HepG2 (cell line): ENCODE data around the gene ACOXL. TPM values are rescaled to one million over a fixed set of nuclear protein-coding genes. Genes with fewer than 3 reads are reported as not detected.

Experiments used
- DPF2 ChIP-seq: sonication (generic); formaldehyde crosslinking; IDR thresholded peaks from 2 replicates; pipeline ENCODE4 v1.4.0; 2020; ENCODE audit warnings: mild to moderate bottlenecking, low read depth, missing genetic modification reagents, borderline replicate concordance
- ELF3 ChIP-seq: IDR thresholded peaks from 2 replicates; pipeline ENCODE4 v1.6.1; 2016; ENCODE audit warnings: missing genetic modification reagents, missing compliant biosample characterization
- GATAD2A ChIP-seq: IDR thresholded peaks from 2 replicates; pipeline ENCODE4 v1.6.1; 2016
- GLI4 ChIP-seq: sonication (generic); formaldehyde crosslinking; IDR thresholded peaks from 2 replicates; pipeline ENCODE4 v1.5.1; 2020; ENCODE audit warnings: missing genetic modification reagents, mild to moderate bottlenecking, moderate library complexity, borderline replicate concordance
- HNRNPH1 ChIP-seq: fragments of 200-400 bp; formaldehyde crosslinking; optimal IDR thresholded peaks from 2 replicates; pipeline ENCODE3; 2017; ENCODE audit warnings: mild to moderate bottlenecking, low read depth, low read length
- MEIS2 ChIP-seq: sonication (generic); formaldehyde crosslinking; IDR thresholded peaks from 2 replicates; pipeline ENCODE4 v1.9.0; 2021; ENCODE audit warnings: mild to moderate bottlenecking, missing genetic modification reagents
- MXD1 ChIP-seq: sonication (generic); formaldehyde crosslinking; IDR thresholded peaks from 2 replicates; pipeline ENCODE4 v1.4.0; 2020; ENCODE audit warnings: mild to moderate bottlenecking, missing genetic modification reagents
- NCOA2 ChIP-seq: sonication (generic); formaldehyde crosslinking; IDR thresholded peaks from 2 replicates; pipeline ENCODE4 v1.8.0; 2022; ENCODE audit warnings: inconsistent platforms
- ONECUT2 ChIP-seq: sonication (generic); formaldehyde crosslinking; IDR thresholded peaks from 2 replicates; pipeline ENCODE4 v1.4.0; 2020; ENCODE audit warnings: missing genetic modification reagents
- POLR2AphosphoS5 ChIP-seq: IDR thresholded peaks from 2 replicates; pipeline ENCODE4 v1.6.1; 2012; ENCODE audit warnings: low read depth, low read length
- SMAD3 ChIP-seq: sonication (generic); formaldehyde crosslinking; IDR thresholded peaks from 2 replicates; pipeline ENCODE4 v1.4.0; 2020; ENCODE audit warnings: missing genetic modification reagents
- SP2 ChIP-seq: sonication (generic); formaldehyde crosslinking; IDR thresholded peaks from 2 replicates; pipeline ENCODE4 v1.5.1; 2020; ENCODE audit warnings: mild to moderate bottlenecking, missing genetic modification reagents
- THAP7 ChIP-seq: sonication (generic); formaldehyde crosslinking; IDR thresholded peaks from 2 replicates; pipeline ENCODE4 v1.8.1; 2023; ENCODE audit warnings: mild to moderate bottlenecking, missing genetic modification reagents
- ZBTB14 ChIP-seq: sonication (generic); formaldehyde crosslinking; IDR thresholded peaks from 2 replicates; pipeline ENCODE4 v1.4.0; 2020; ENCODE audit warnings: missing genetic modification reagents
- ZBTB43 ChIP-seq: sonication (generic); formaldehyde crosslinking; conservative IDR thresholded peaks from 2 replicates; pipeline ENCODE4 v1.4.0; 2020; ENCODE audit warnings: missing genetic modification reagents
- ZFYVE20 ChIP-seq: sonication (generic); formaldehyde crosslinking; IDR thresholded peaks from 2 replicates; pipeline ENCODE4 v1.8.0; 2023; ENCODE audit warnings: low read depth, mild to moderate bottlenecking, moderate library complexity, missing genetic modification reagents, borderline replicate concordance
- ZMAT5 ChIP-seq: sonication (generic); formaldehyde crosslinking; IDR thresholded peaks from 2 replicates; pipeline ENCODE4 v1.5.0; 2020; ENCODE audit warnings: mild to moderate bottlenecking, low read depth, missing genetic modification reagents, borderline replicate concordance
- ZNF225 ChIP-seq: sonication (generic); formaldehyde crosslinking; IDR thresholded peaks from 2 replicates; pipeline ENCODE4 v1.4.0; 2020; ENCODE audit warnings: mild to moderate bottlenecking, missing genetic modification reagents
- ZNF512B ChIP-seq: sonication (generic); formaldehyde crosslinking; IDR thresholded peaks from 2 replicates; pipeline ENCODE4 v1.5.1; 2020; ENCODE audit warnings: missing genetic modification reagents, mild to moderate bottlenecking, borderline replicate concordance
- polyA plus RNA-seq, 8 experiments: library from polyadenylated mRNA; depleted of rRNA in 3 of 8; stranded (reverse) in 7 of 8; unstranded in 1 of 8; fragments of >200 nt; fragmentation: Illumina TruSeq in 4 of 8; extraction: Trizol in 4 of 8; gene quantifications; 2 replicates each; pipeline versions ENCODE4 v1.2.1 to v1.2.3, GENCODE V29; 2011 to 2016; ENCODE audit warnings: low read depth in 4 of 8, missing spikeins in 1 of 8, mixed read lengths in 1 of 8; ENCODE audit not compliant: insufficient read depth in 1 of 8
- total RNA-seq, 5 experiments: library from RNA; depleted of rRNA; stranded (reverse); fragments of >200 nt; fragmentation: Illumina TruSeq; extraction: Trizol; gene quantifications; 2 replicates each; pipeline ENCODE4 v1.2.3, GENCODE V29; 2016; ENCODE audit warnings: low read depth in 1 of 5

Gene ACOXL
- total and polyA plus RNA-seq, 2 of the 13 experiments (the other 11 are each of a cell fraction or from before 2014, with no cell fraction given): not detected

GRCh38 chr2:111120253-111121027, 388.1 kb downstream of the ACOXL start, which contains the start of gene BCL2L11 (continued):
- TF ChIP-seq THAP7 (CRISPR knock-in tag) (peak; percentile 61; the same call in 1 of the 2 replicates), ELF3 (CRISPR knock-in tag) (peak; percentile 25), ZNF225 (CRISPR knock-in tag) (no peak; the same call in 1 of the 2 replicates), ZMAT5 (CRISPR knock-in tag) (no peak), NCOA2 (CRISPR knock-in tag) (no peak; the same call in 1 of the 2 replicates), ZFYVE20 (peak; percentile 15; the same call in 1 of the 2 replicates), ZBTB14 (CRISPR knock-in tag) (peak; percentile 96), ONECUT2 (peak; percentile 38; the same call in 1 of the 2 replicates), ZNF512B (CRISPR knock-in tag) (no peak), ZBTB43 (peak; percentile 91), MXD1 (CRISPR knock-in tag) (peak; percentile 78), GLI4 (peak; percentile 96; the same call in 1 of the 2 replicates), MEIS2 (CRISPR knock-in tag) (peak; percentile 97), SP2 (CRISPR knock-in tag) (peak; percentile 77), SMAD3 (CRISPR knock-in tag) (peak; percentile 72; the same call in 1 of the 2 replicates), POLR2AphosphoS5 (peak; percentile 88), DPF2 (no peak), GATAD2A (CRISPR knock-in tag) (peak; percentile 74), HNRNPH1 (no peak)
